HEK293 (cell line): Measurements from ENCODE around the gene FADS6.
"Not testable (repeated sequence)": the region's sequence is repeated elsewhere in the genome, so short reads cannot be mapped to it uniquely, and the experiment has no call there.

ENCODE experiments used
- KLF8 ChIP-seq: fragments of 450-650 bp; formaldehyde crosslinking; IDR thresholded peaks from 2 replicates; pipeline ENCODE4 v1.5.1; 2016; ENCODE audit warnings: missing biosample characterization, missing genetic modification characterization
- PRDM4 ChIP-seq: fragments of 450-650 bp; formaldehyde crosslinking; IDR thresholded peaks from 2 replicates; pipeline ENCODE4 v1.5.1; 2017; ENCODE audit warnings: missing biosample characterization, missing genetic modification characterization
- ZFHX2 ChIP-seq: fragments of 450-650 bp; formaldehyde crosslinking; conservative IDR thresholded peaks from 2 replicates; pipeline ENCODE4 v1.5.1; 2016; ENCODE audit warnings: missing biosample characterization, missing genetic modification characterization
- ZNF121 ChIP-seq: fragments of 450-650 bp; formaldehyde crosslinking; IDR thresholded peaks from 2 replicates; pipeline ENCODE4 v1.5.1; 2016; ENCODE audit warnings: missing biosample characterization, missing genetic modification characterization
- ZNF274 ChIP-seq, 2 experiments: fragments of 200-500 bp in 1 of 2; fragments of 450-650 bp in 1 of 2; sonication (Bioruptor generic) in 1 of 2; formaldehyde crosslinking in 1 of 2; IDR thresholded peaks; 2 replicates each; pipeline versions ENCODE4 v1.5.1 to v1.6.1; 2014 to 2016; ENCODE audit warnings: borderline replicate concordance in 1 of 2, inconsistent platforms in 1 of 2, low read length in 1 of 2, missing biosample characterization in 1 of 2, missing genetic modification characterization in 1 of 2
- TF ChIP-seq, protein P1 (sequence below): fragments of 450-650 bp; formaldehyde crosslinking; IDR thresholded peaks from 2 replicates; pipeline ENCODE4 v1.5.1; 2016; ENCODE audit warnings: missing biosample characterization, missing genetic modification characterization
- TF ChIP-seq, protein P2 (sequence below): fragments of 450-650 bp; formaldehyde crosslinking; IDR thresholded peaks from 2 replicates; pipeline ENCODE4 v1.5.1; 2016; ENCODE audit warnings: missing biosample characterization, missing genetic modification characterization, low read depth

- TF ChIP-seq, protein P1, sequence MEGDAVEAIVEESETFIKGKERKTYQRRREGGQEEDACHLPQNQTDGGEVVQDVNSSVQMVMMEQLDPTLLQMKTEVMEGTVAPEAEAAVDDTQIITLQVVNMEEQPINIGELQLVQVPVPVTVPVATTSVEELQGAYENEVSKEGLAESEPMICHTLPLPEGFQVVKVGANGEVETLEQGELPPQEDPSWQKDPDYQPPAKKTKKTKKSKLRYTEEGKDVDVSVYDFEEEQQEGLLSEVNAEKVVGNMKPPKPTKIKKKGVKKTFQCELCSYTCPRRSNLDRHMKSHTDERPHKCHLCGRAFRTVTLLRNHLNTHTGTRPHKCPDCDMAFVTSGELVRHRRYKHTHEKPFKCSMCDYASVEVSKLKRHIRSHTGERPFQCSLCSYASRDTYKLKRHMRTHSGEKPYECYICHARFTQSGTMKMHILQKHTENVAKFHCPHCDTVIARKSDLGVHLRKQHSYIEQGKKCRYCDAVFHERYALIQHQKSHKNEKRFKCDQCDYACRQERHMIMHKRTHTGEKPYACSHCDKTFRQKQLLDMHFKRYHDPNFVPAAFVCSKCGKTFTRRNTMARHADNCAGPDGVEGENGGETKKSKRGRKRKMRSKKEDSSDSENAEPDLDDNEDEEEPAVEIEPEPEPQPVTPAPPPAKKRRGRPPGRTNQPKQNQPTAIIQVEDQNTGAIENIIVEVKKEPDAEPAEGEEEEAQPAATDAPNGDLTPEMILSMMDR (tag by site-specific recombination) = not testable (repeated sequence)
- TF ChIP-seq ZNF121; ZNF274 (IDR thresholded peaks at IDR 0.05; ENCODE audit: low read length); ZNF274 (tag by site-specific recombination; IDR thresholded peaks at IDR 0.05; ENCODE audit: borderline replicate concordance); PRDM4 (tag by site-specific recombination); ZFHX2; KLF8: not testable (repeated sequence)
- TF ChIP-seq, protein P2, sequence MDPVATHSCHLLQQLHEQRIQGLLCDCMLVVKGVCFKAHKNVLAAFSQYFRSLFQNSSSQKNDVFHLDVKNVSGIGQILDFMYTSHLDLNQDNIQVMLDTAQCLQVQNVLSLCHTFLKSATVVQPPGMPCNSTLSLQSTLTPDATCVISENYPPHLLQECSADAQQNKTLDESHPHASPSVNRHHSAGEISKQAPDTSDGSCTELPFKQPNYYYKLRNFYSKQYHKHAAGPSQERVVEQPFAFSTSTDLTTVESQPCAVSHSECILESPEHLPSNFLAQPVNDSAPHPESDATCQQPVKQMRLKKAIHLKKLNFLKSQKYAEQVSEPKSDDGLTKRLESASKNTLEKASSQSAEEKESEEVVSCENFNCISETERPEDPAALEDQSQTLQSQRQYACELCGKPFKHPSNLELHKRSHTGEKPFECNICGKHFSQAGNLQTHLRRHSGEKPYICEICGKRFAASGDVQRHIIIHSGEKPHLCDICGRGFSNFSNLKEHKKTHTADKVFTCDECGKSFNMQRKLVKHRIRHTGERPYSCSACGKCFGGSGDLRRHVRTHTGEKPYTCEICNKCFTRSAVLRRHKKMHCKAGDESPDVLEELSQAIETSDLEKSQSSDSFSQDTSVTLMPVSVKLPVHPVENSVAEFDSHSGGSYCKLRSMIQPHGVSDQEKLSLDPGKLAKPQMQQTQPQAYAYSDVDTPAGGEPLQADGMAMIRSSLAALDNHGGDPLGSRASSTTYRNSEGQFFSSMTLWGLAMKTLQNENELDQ = not testable (repeated sequence)
Observed at GRCh38 chr17:74909097-74909496, 15.7 kb upstream of the FADS6 start.
